Esophagus squamous epithelium (tissue), 5 donors: Measurements from ENCODE around the gene DOK6. TPM values are rescaled to one million over a fixed set of nuclear protein-coding genes. Genes with fewer than 3 reads are reported as not detected.

ENCODE experiments used
- DNase-seq: peaks from one replicate; lab custom pipeline; 2025; lab: John Stamatoyannopoulos, UW
- H3K27ac ChIP-seq, 4 donors: fragments of 200-600 bp; sonication (generic); one replicate each; pipeline ENCODE4 v1.5.1; 2016 to 2019; ENCODE audit warnings: mild to moderate bottlenecking in 1 of 4
- H3K27me3 ChIP-seq, 4 donors: fragments of 200-600 bp; sonication (generic); 1 replicate in 3 of 4; 2 replicates in 1 of 4; pipeline versions ENCODE4 v1.5.1 to v1.6.0; 2017 to 2021; ENCODE audit warnings: antibody characterized with exemption in 1 of 4
- H3K36me3 ChIP-seq, 3 donors: fragments of 200-600 bp; sonication (generic); one replicate each; pipeline ENCODE4 v1.5.1; 2016 to 2019
- H3K4me1 ChIP-seq, 3 donors: fragments of 200-600 bp; sonication (generic); one replicate each; pipeline ENCODE4 v1.5.1; 2017 to 2019
- H3K4me3 ChIP-seq, 4 donors: fragments of 200-600 bp; sonication (generic); 1 replicate in 3 of 4; 2 replicates in 1 of 4; pipeline ENCODE4 v1.5.1; 2016 to 2019; ENCODE audit warnings: mild to moderate bottlenecking in 2 of 4, moderate library complexity in 1 of 4
- H3K9me3 ChIP-seq, 3 donors: fragments of 200-600 bp; sonication (generic); one replicate each; pipeline ENCODE4 v1.5.1; 2016 to 2019
- CTCF ChIP-seq, 6 experiments: fragments of 450-650 bp in 4 of 6; fragments of 200-600 bp in 2 of 6; sonication (generic) in 2 of 6; IDR thresholded peaks; one replicate each; pipeline ENCODE4 v1.5.1; 2016 to 2019; ENCODE audit warnings: antibody characterized with exemption in 6 of 6, mild to moderate bottlenecking in 4 of 6, moderate library complexity in 4 of 6
- POLR2A ChIP-seq, 4 donors: fragments of 450-650 bp; IDR thresholded peaks; one replicate each; pipeline ENCODE4 v1.6.1; 2017; ENCODE audit warnings: antibody characterized with exemption in 4 of 4, mild to moderate bottlenecking in 4 of 4, moderate library complexity in 3 of 4
- WGBS, 2 donors: methylation state at CpG; one replicate each; pipeline ENCODE4 v1.1.5; 2018; 5-methylcytosine and 5-hydroxymethylcytosine counted together
- intact Hi-C: fragments of 100-400 bp; cut with DNase I; formaldehyde crosslinking; loops from one replicate; pipeline ENCODE4 v1.15.0; 2022
- total RNA-seq, 4 donors: library from RNA; depleted of rRNA; stranded (reverse); fragments of >200 nt; gene quantifications; one replicate each; pipeline ENCODE4 v1.1.0, GENCODE V29; 2016
- donor health status: DM: yes; HTN: yes; CAD: no.

The DOK6 gene
- total RNA-seq, 4 donors from 2014 or later: 0.57 to 0.88 TPM; not detected in 2

GRCh38 chr18:69616114-69616513 lies 215.4 kb downstream of the DOK6 start:
- TF ChIP-seq CTCF (IDR thresholded peaks at IDR 0.05): no peak
- no peak for TF ChIP-seq POLR2A (IDR thresholded peaks at IDR 0.05)
- Histone ChIP-seq H3K27me3 (no peaks in the 10 kb centered on the region), H3K9me3 (no peaks in the 10 kb centered on the region), H3K4me3 (no peak overlapping the region), H3K4me1 (no peaks in the 10 kb centered on the region), H3K27ac (no peak overlapping the region), H3K36me3 (no peaks in the 10 kb centered on the region)
- intact Hi-C loops: no loop called here
- DNase-seq: no peak
- WGBS, 2 donors: 77 to 83% methylated on average over 4 of the region's 4 CpGs

- H3K27me3 ChIP-seq: no peaks in the 10 kb centered on the region
- H3K4me3 ChIP-seq: no peak overlapping the region
- no peak for DNase-seq
- no peaks in the 10 kb centered on the region for H3K4me1 ChIP-seq
- no peaks in the 10 kb centered on the region for H3K9me3 ChIP-seq
- WGBS, 2 donors: 85 to 88% methylated on average over 4 of the region's 4 CpGs
- TF ChIP-seq POLR2A (IDR thresholded peaks at IDR 0.05): no peak
- no peak for TF ChIP-seq CTCF (IDR thresholded peaks at IDR 0.05)
- intact Hi-C loops: no loop called here
- no peak overlapping the region for H3K27ac ChIP-seq
- H3K36me3 ChIP-seq: no peaks in the 10 kb centered on the region
These were observed 216.7 kb downstream of the DOK6 start for GRCh38 chr18:69617408-69617807.

GRCh38 chr18:69617888-69618287 lies 217.2 kb downstream of the DOK6 start:
- no peak for TF ChIP-seq CTCF (IDR thresholded peaks at IDR 0.05)
- no peak for TF ChIP-seq POLR2A (IDR thresholded peaks at IDR 0.05)
- Histone ChIP-seq H3K4me1 (no peaks in the 10 kb centered on the region), H3K27ac (no peak overlapping the region), H3K9me3 (no peaks in the 10 kb centered on the region), H3K4me3 (no peak overlapping the region), H3K27me3 (no peaks in the 10 kb centered on the region), H3K36me3 (no peaks in the 10 kb centered on the region)
- no peak for DNase-seq
- intact Hi-C loops: no loop called here
- WGBS, 2 donors: 65 to 72% methylated on average over 4 of the region's 4 CpGs

GRCh38 chr18:69622184-69622583 lies 221.5 kb downstream of the DOK6 start:
- no peak for DNase-seq
- no peak for TF ChIP-seq CTCF (IDR thresholded peaks at IDR 0.05)
- no peak for TF ChIP-seq POLR2A (IDR thresholded peaks at IDR 0.05)
- no peak overlapping the region for H3K4me3 ChIP-seq

GRCh38 chr18:69622961-69623360 lies 222.3 kb downstream of the DOK6 start:
- no peaks in the 10 kb centered on the region for H3K9me3 ChIP-seq
- 25 to 71% methylated on average over 1 of the region's 1 CpG for WGBS, 2 donors
- no peaks in the 10 kb centered on the region for H3K36me3 ChIP-seq
- DNase-seq: no peak
- H3K27me3 ChIP-seq: no peaks in the 10 kb centered on the region
- no peak overlapping the region for H3K4me3 ChIP-seq
- H3K27ac ChIP-seq: no peak overlapping the region
- no peak for TF ChIP-seq CTCF (IDR thresholded peaks at IDR 0.05)
- TF ChIP-seq POLR2A (IDR thresholded peaks at IDR 0.05): no peak
- no peaks in the 10 kb centered on the region for H3K4me1 ChIP-seq
- intact Hi-C loops: no loop called here

More at GRCh38 chr18:69622184-69622583, 221.5 kb downstream of the DOK6 start:
- intact Hi-C loops: no loop called here
- WGBS, 2 donors: 44 to 48% methylated on average over 3 of the region's 3 CpGs
- Histone ChIP-seq H3K36me3 (no peaks in the 10 kb centered on the region), H3K27ac (no peak overlapping the region), H3K9me3 (no peaks in the 10 kb centered on the region), H3K27me3 (no peaks in the 10 kb centered on the region), H3K4me1 (no peaks in the 10 kb centered on the region)
